ENCODE data around the gene PBX4.

Gene PBX4

GRCh38 chr19:19562665-19563347 is 55.7 kb downstream of the PBX4 start:
- H3K4me1 ChIP-seq (ENCODE audit: insufficient read depth, low read length): no peaks in the 10 kb centered on the region
- H3K4me3 ChIP-seq (ENCODE audit: low read length): no peak overlapping the region
- H3K36me3 ChIP-seq (ENCODE audit: insufficient read depth, low read depth, low read length): no peaks in the 10 kb centered on the region
- H3K27me3 ChIP-seq (ENCODE audit: insufficient read depth, low read length): no peaks in the 10 kb centered on the region
- no peaks in the 10 kb centered on the region for H3K9me3 ChIP-seq (ENCODE audit: insufficient read depth, low read depth, low read length)
- H3K27ac ChIP-seq (ENCODE audit: low read length): no peak overlapping the region
- no peak overlapping the region for H3K9ac ChIP-seq (ENCODE audit: low read depth, low read length)

- Histone ChIP-seq H3K9me3 (ENCODE audit: insufficient read depth, low read depth, low read length) (no peaks in the 10 kb centered on the region), H3K27ac (ENCODE audit: low read length) (no peak overlapping the region)
These were observed 56.4 kb downstream of the PBX4 start for GRCh38 chr19:19561946-19562664.

GRCh38 chr19:19559931-19560330 is 58.6 kb downstream of the PBX4 start:
- H3K4me3 ChIP-seq (ENCODE audit: low read length): no peak overlapping the region
- H3K27ac ChIP-seq (ENCODE audit: low read length): no peak overlapping the region
- H3K9ac ChIP-seq (ENCODE audit: low read depth, low read length): no peak overlapping the region
- no peaks in the 10 kb centered on the region for H3K4me1 ChIP-seq (ENCODE audit: insufficient read depth, low read length)
- no peaks in the 10 kb centered on the region for H3K9me3 ChIP-seq (ENCODE audit: insufficient read depth, low read depth, low read length)
- H3K36me3 ChIP-seq (ENCODE audit: insufficient read depth, low read depth, low read length): no peaks in the 10 kb centered on the region
- H3K27me3 ChIP-seq (ENCODE audit: insufficient read depth, low read length): no peaks in the 10 kb centered on the region

More at GRCh38 chr19:19561946-19562664, 56.4 kb downstream of the PBX4 start:
- Histone ChIP-seq H3K9ac (ENCODE audit: low read depth, low read length) (no peak overlapping the region), H3K27me3 (ENCODE audit: insufficient read depth, low read length) (no peaks in the 10 kb centered on the region), H3K4me3 (ENCODE audit: low read length) (no peak overlapping the region), H3K36me3 (ENCODE audit: insufficient read depth, low read depth, low read length) (no peaks in the 10 kb centered on the region), H3K4me1 (ENCODE audit: insufficient read depth, low read length) (no peaks in the 10 kb centered on the region)

GRCh38 chr19:19558636-19559035 is 59.9 kb downstream of the PBX4 start:
- Histone ChIP-seq H3K4me1 (ENCODE audit: insufficient read depth, low read length) (no peaks in the 10 kb centered on the region), H3K27me3 (ENCODE audit: insufficient read depth, low read length) (no peaks in the 10 kb centered on the region), H3K27ac (ENCODE audit: low read length) (no peak overlapping the region), H3K36me3 (ENCODE audit: insufficient read depth, low read depth, low read length) (no peaks in the 10 kb centered on the region), H3K9ac (ENCODE audit: low read depth, low read length) (no peak overlapping the region), H3K4me3 (ENCODE audit: low read length) (no peak overlapping the region), H3K9me3 (ENCODE audit: insufficient read depth, low read depth, low read length) (no peaks in the 10 kb centered on the region)

GRCh38 chr19:19558055-19558454 is 60.4 kb downstream of the PBX4 start:
- no peak overlapping the region for H3K27ac ChIP-seq (ENCODE audit: low read length)
- H3K27me3 ChIP-seq (ENCODE audit: insufficient read depth, low read length): no peaks in the 10 kb centered on the region
- no peak overlapping the region for H3K4me3 ChIP-seq (ENCODE audit: low read length)
- no peak overlapping the region for H3K9ac ChIP-seq (ENCODE audit: low read depth, low read length)
- H3K4me1 ChIP-seq (ENCODE audit: insufficient read depth, low read length): no peaks in the 10 kb centered on the region
- H3K36me3 ChIP-seq (ENCODE audit: insufficient read depth, low read depth, low read length): no peaks in the 10 kb centered on the region
- no peaks in the 10 kb centered on the region for H3K9me3 ChIP-seq (ENCODE audit: insufficient read depth, low read depth, low read length)

GRCh38 chr19:19554074-19555023 is 64.1 kb downstream of the PBX4 start:
- Histone ChIP-seq H3K4me1 (ENCODE audit: insufficient read depth, low read length) (no peaks in the 10 kb centered on the region), H3K4me3 (ENCODE audit: low read length) (no peak overlapping the region), H3K9me3 (ENCODE audit: insufficient read depth, low read depth, low read length) (no peaks in the 10 kb centered on the region), H3K36me3 (ENCODE audit: insufficient read depth, low read depth, low read length) (no peaks in the 10 kb centered on the region), H3K27me3 (ENCODE audit: insufficient read depth, low read length) (no peaks in the 10 kb centered on the region), H3K27ac (ENCODE audit: low read length) (no peak overlapping the region), H3K9ac (ENCODE audit: low read depth, low read length) (no peak overlapping the region)

GRCh38 chr19:19553670-19554069 is 64.8 kb downstream of the PBX4 start:
- Histone ChIP-seq H3K9ac (ENCODE audit: low read depth, low read length) (no peak overlapping the region), H3K9me3 (ENCODE audit: insufficient read depth, low read depth, low read length) (no peaks in the 10 kb centered on the region), H3K4me3 (ENCODE audit: low read length) (no peak overlapping the region), H3K36me3 (ENCODE audit: insufficient read depth, low read depth, low read length) (no peaks in the 10 kb centered on the region), H3K27ac (ENCODE audit: low read length) (no peak overlapping the region), H3K27me3 (ENCODE audit: insufficient read depth, low read length) (no peaks in the 10 kb centered on the region), H3K4me1 (ENCODE audit: insufficient read depth, low read length) (no peaks in the 10 kb centered on the region)

GRCh38 chr19:19552798-19553197 is 65.7 kb downstream of the PBX4 start:
- Histone ChIP-seq H3K36me3 (ENCODE audit: insufficient read depth, low read depth, low read length) (no peaks in the 10 kb centered on the region), H3K27me3 (ENCODE audit: insufficient read depth, low read length) (no peaks in the 10 kb centered on the region), H3K4me1 (ENCODE audit: insufficient read depth, low read length) (no peaks in the 10 kb centered on the region), H3K9ac (ENCODE audit: low read depth, low read length) (no peak overlapping the region), H3K4me3 (ENCODE audit: low read length) (no peak overlapping the region), H3K9me3 (ENCODE audit: insufficient read depth, low read depth, low read length) (no peaks in the 10 kb centered on the region), H3K27ac (ENCODE audit: low read length) (no peak overlapping the region)

- H3K27ac ChIP-seq (ENCODE audit: low read length): no peak overlapping the region
- H3K4me3 ChIP-seq (ENCODE audit: low read length): no peak overlapping the region
- no peaks in the 10 kb centered on the region for H3K9me3 ChIP-seq (ENCODE audit: insufficient read depth, low read depth, low read length)
- no peaks in the 10 kb centered on the region for H3K27me3 ChIP-seq (ENCODE audit: insufficient read depth, low read length)
- no peaks in the 10 kb centered on the region for H3K4me1 ChIP-seq (ENCODE audit: insufficient read depth, low read length)
- no peaks in the 10 kb centered on the region for H3K36me3 ChIP-seq (ENCODE audit: insufficient read depth, low read depth, low read length)
- H3K9ac ChIP-seq (ENCODE audit: low read depth, low read length): no peak overlapping the region
These were observed 66.7 kb downstream of the PBX4 start for GRCh38 chr19:19551853-19552192.

GRCh38 chr19:19550972-19551852 is 67.3 kb downstream of the PBX4 start:
- Histone ChIP-seq H3K9ac (ENCODE audit: low read depth, low read length) (no peak overlapping the region), H3K36me3 (ENCODE audit: insufficient read depth, low read depth, low read length) (no peaks in the 10 kb centered on the region), H3K4me3 (ENCODE audit: low read length) (no peak overlapping the region), H3K4me1 (ENCODE audit: insufficient read depth, low read length) (no peaks in the 10 kb centered on the region), H3K27ac (ENCODE audit: low read length) (no peak overlapping the region), H3K27me3 (ENCODE audit: insufficient read depth, low read length) (no peaks in the 10 kb centered on the region), H3K9me3 (ENCODE audit: insufficient read depth, low read depth, low read length) (no peaks in the 10 kb centered on the region)

- Histone ChIP-seq H3K9ac (ENCODE audit: low read depth, low read length) (no peak overlapping the region), H3K4me1 (ENCODE audit: insufficient read depth, low read length) (no peaks in the 10 kb centered on the region), H3K36me3 (ENCODE audit: insufficient read depth, low read depth, low read length) (no peaks in the 10 kb centered on the region), H3K9me3 (ENCODE audit: insufficient read depth, low read depth, low read length) (no peaks in the 10 kb centered on the region), H3K27ac (ENCODE audit: low read length) (no peak overlapping the region), H3K4me3 (ENCODE audit: low read length) (no peak overlapping the region), H3K27me3 (ENCODE audit: insufficient read depth, low read length) (no peaks in the 10 kb centered on the region)
These were observed 68.0 kb downstream of the PBX4 start for GRCh38 chr19:19550485-19550929.
